WTC11 (cell line): ENCODE data around the gene APOL1. TPM values are rescaled to one million over a fixed set of nuclear protein-coding genes. Genes with fewer than 3 reads are reported as not detected.

ENCODE experiments used
- ATAC-seq: fragments of 200-7000 bp; cut with Tn5 transposase; 2 replicates; pipeline ENCODE4 v1.10.0; 2021; ENCODE audit warnings: mild to moderate bottlenecking, moderate library complexity
- CTCF ChIA-PET: fragments of 300-600 bp; sonication (Branson Sonifier 250); formaldehyde crosslinking; loops from one replicate; lab custom pipeline; 2021; ENCODE audit warnings: antibody characterized with exemption; lab: Charles Lee
- POLR2A ChIA-PET: fragments of 350-600 bp; sonication (Branson Sonifier 250); formaldehyde crosslinking; loops from one replicate; lab custom pipeline; 2021; ENCODE audit warnings: antibody characterized with exemption; lab: Charles Lee
- DNase-seq: peaks from one replicate; pipeline ENCODE4 v3.0.0; 2021; ENCODE audit warnings: low spot score
- H3K27ac Mint-ChIP-seq: 2 replicates; pipeline ENCODE4 v1.8.0; 2021; ENCODE audit warnings: mixed read lengths
- H3K27me3 Mint-ChIP-seq: 2 replicates; pipeline ENCODE4 v1.8.0; 2021; ENCODE audit warnings: low read depth, mild to moderate bottlenecking, moderate library complexity, mixed read lengths
- H3K36me3 Mint-ChIP-seq: 2 replicates; pipeline ENCODE4 v1.8.0; 2021; ENCODE audit warnings: mixed read lengths
- H3K4me1 Mint-ChIP-seq: 2 replicates; pipeline ENCODE4 v1.8.0; 2022; ENCODE audit warnings: mixed read lengths
- H3K4me3 Mint-ChIP-seq: 2 replicates; pipeline ENCODE4 v1.8.0; 2021; ENCODE audit warnings: mild to moderate bottlenecking, moderate library complexity, mixed read lengths
- H3K9me3 Mint-ChIP-seq: 2 replicates; pipeline ENCODE4 v1.8.0; 2021; ENCODE audit warnings: mixed read lengths
- CBFB ChIP-seq: sonication (generic); formaldehyde crosslinking; IDR thresholded peaks from 2 replicates; pipeline ENCODE4 v1.8.1; 2022; ENCODE audit warnings: mild to moderate bottlenecking, low read depth, missing genetic modification reagents
- FOXK1 ChIP-seq: sonication (generic); formaldehyde crosslinking; IDR thresholded peaks from 2 replicates; pipeline ENCODE4 v1.8.0; 2022; ENCODE audit warnings: mild to moderate bottlenecking, moderate library complexity, missing genetic modification reagents
- FOXP4 ChIP-seq: sonication (generic); formaldehyde crosslinking; IDR thresholded peaks from 2 replicates; pipeline ENCODE4 v1.8.0; 2022; ENCODE audit warnings: mild to moderate bottlenecking, missing genetic modification reagents
- IRF1 ChIP-seq: sonication (generic); formaldehyde crosslinking; IDR thresholded peaks from 2 replicates; pipeline ENCODE4 v1.8.0; 2023; ENCODE audit warnings: missing genetic modification reagents
- IRF2 ChIP-seq: sonication (generic); formaldehyde crosslinking; IDR thresholded peaks from 2 replicates; pipeline ENCODE4 v1.8.0; 2022; ENCODE audit warnings: low read depth, missing genetic modification reagents, borderline replicate concordance
- KAT7 ChIP-seq: sonication (generic); formaldehyde crosslinking; IDR thresholded peaks from 2 replicates; pipeline ENCODE4 v1.8.1; 2023; ENCODE audit warnings: missing genetic modification reagents, mild to moderate bottlenecking, borderline replicate concordance
- MAX ChIP-seq: sonication (generic); formaldehyde crosslinking; IDR thresholded peaks from 2 replicates; pipeline ENCODE4 v1.8.0; 2022; ENCODE audit warnings: mild to moderate bottlenecking, missing genetic modification reagents
- MXD4 ChIP-seq: fragments of 250-450 bp; sonication (Bioruptor Pico); IDR thresholded peaks from 2 replicates; pipeline ENCODE4 v1.8.0; 2021; ENCODE audit warnings: mild to moderate bottlenecking, moderate library complexity, borderline replicate concordance
- MYBL2 ChIP-seq: sonication (generic); formaldehyde crosslinking; IDR thresholded peaks from 2 replicates; pipeline ENCODE4 v1.8.1; 2023; ENCODE audit warnings: mild to moderate bottlenecking, moderate library complexity, missing genetic modification reagents
- NFYB ChIP-seq: sonication (generic); formaldehyde crosslinking; conservative IDR thresholded peaks from 2 replicates; pipeline ENCODE4 v1.8.0; 2022; ENCODE audit warnings: low read depth, missing genetic modification reagents
- NR1H2 ChIP-seq: sonication (generic); formaldehyde crosslinking; IDR thresholded peaks from 2 replicates; pipeline ENCODE4 v1.9.0; 2021; ENCODE audit warnings: mild to moderate bottlenecking, moderate library complexity, missing genetic modification reagents
- NR3C1 ChIP-seq: sonication (generic); formaldehyde crosslinking; conservative IDR thresholded peaks from 2 replicates; pipeline ENCODE4 v1.8.1; 2023; ENCODE audit warnings: low read depth, mild to moderate bottlenecking, missing genetic modification reagents
- OVOL2 ChIP-seq: fragments of 250-450 bp; sonication (Bioruptor Pico); IDR thresholded peaks from 2 replicates; pipeline ENCODE4 v1.9.0; 2021; ENCODE audit warnings: mild to moderate bottlenecking, borderline replicate concordance
- RELA ChIP-seq: sonication (generic); formaldehyde crosslinking; IDR thresholded peaks from 2 replicates; pipeline ENCODE4 v1.8.1; 2022; ENCODE audit warnings: missing genetic modification reagents, mild to moderate bottlenecking, borderline replicate concordance
- SMAD4 ChIP-seq: sonication (generic); formaldehyde crosslinking; IDR thresholded peaks from 2 replicates; pipeline ENCODE4 v1.8.0; 2022; ENCODE audit warnings: mild to moderate bottlenecking, missing genetic modification reagents
- TEAD1 ChIP-seq: sonication (generic); formaldehyde crosslinking; IDR thresholded peaks from 2 replicates; pipeline ENCODE4 v1.8.0; 2022; ENCODE audit warnings: mild to moderate bottlenecking, missing genetic modification reagents
- TEAD4 ChIP-seq: sonication (generic); formaldehyde crosslinking; IDR thresholded peaks from 2 replicates; pipeline ENCODE4 v1.8.0; 2022; ENCODE audit warnings: mild to moderate bottlenecking, missing genetic modification reagents
- ZNF121 ChIP-seq: sonication (generic); formaldehyde crosslinking; IDR thresholded peaks from 2 replicates; pipeline ENCODE4 v1.8.0; 2023; ENCODE audit warnings: missing genetic modification reagents
- ZNF138 ChIP-seq: sonication (generic); formaldehyde crosslinking; conservative IDR thresholded peaks from 2 replicates; pipeline ENCODE4 v1.8.1; 2022; ENCODE audit warnings: mild to moderate bottlenecking, moderate library complexity, missing genetic modification reagents
- ZNF317 ChIP-seq: sonication (generic); formaldehyde crosslinking; IDR thresholded peaks from 2 replicates; pipeline ENCODE4 v1.8.1; 2023; ENCODE audit warnings: low read depth, mild to moderate bottlenecking, moderate library complexity, missing genetic modification reagents, borderline replicate concordance
- ZNF396 ChIP-seq: fragments of 250-450 bp; sonication (Bioruptor Pico); IDR thresholded peaks from 2 replicates; pipeline ENCODE4 v1.8.0; 2021; ENCODE audit warnings: mild to moderate bottlenecking, moderate library complexity, borderline replicate concordance
- ZNF423 ChIP-seq: fragments of 250-450 bp; sonication (Bioruptor Pico); IDR thresholded peaks from 2 replicates; pipeline ENCODE4 v2.1.2; 2022; ENCODE audit warnings: mild to moderate bottlenecking, moderate library complexity
- ZNF671 ChIP-seq: fragments of 250-450 bp; sonication (Bioruptor Pico); IDR thresholded peaks from 2 replicates; pipeline ENCODE4 v1.8.0; 2021; ENCODE audit warnings: mild to moderate bottlenecking
- total RNA-seq: library from RNA; stranded (reverse); gene quantifications from 3 replicates; pipeline ENCODE4 v1.2.3, GENCODE V29; 2021

Gene APOL1
- total RNA-seq, 1 experiment from 2014 or later = 0.35 TPM

GRCh38 chr22:36239150-36239400, 13.9 kb upstream of the APOL1 start (continued):
- TF ChIP-seq KAT7 (CRISPR knock-in tag) (no peak), SMAD4 (CRISPR knock-in tag) (no peak), FOXP4 (CRISPR knock-in tag) (no peak), NR3C1 (CRISPR knock-in tag) (no peak), MXD4 (CRISPR knock-in tag) (no peak), CBFB (CRISPR knock-in tag) (no peak), NR1H2 (CRISPR knock-in tag) (no peak), MYBL2 (CRISPR knock-in tag) (no peak), OVOL2 (CRISPR knock-in tag) (no peak), ZNF317 (CRISPR knock-in tag) (no peak)

GRCh38 chr22:36239401-36240171, 13.3 kb upstream of the APOL1 start, which contains the start of gene APOL2:
APOL2 (minus strand) TSS chr22:36239527; CDS start chr22:36233162, 6,365 bp downstream.
- Mint-ChIP-seq H3K27me3 (peaks cover 6% of the 10 kb centered on the region; the same call in 1 of the 2 replicates), H3K36me3 (peaks cover 6% of the 10 kb centered on the region), H3K9me3 (peaks cover 21% of the 10 kb centered on the region), H3K27ac (peak within 1 kb of the TSS; percentile 98), H3K4me3 (peak within 1 kb of the TSS; percentile 87), H3K4me1 (peaks cover 21% of the 10 kb centered on the region)
- peak; percentile 99 for ATAC-seq
- POLR2A ChIA-PET = interaction anchor here (1.5 to 2.5 kb wide), 2 partner anchors 15 to 20 kb away, joined by 5 to 9 read pairs; no protein-coding TSS in a partner anchor
- TF ChIP-seq ZNF121 (CRISPR knock-in tag) = peak; percentile 38; the same call in 1 of the 2 replicates
- peak; percentile 96 for TF ChIP-seq IRF2
- TF ChIP-seq RELA = no peak
- no peak for TF ChIP-seq ZNF671 (CRISPR knock-in tag)
- TF ChIP-seq IRF1 (CRISPR knock-in tag) = peak; percentile 94
- peak; percentile 25; the same call in 1 of the 2 replicates for TF ChIP-seq TEAD4 (CRISPR knock-in tag)
- TF ChIP-seq ZNF423 (CRISPR knock-in tag) = no peak
- TF ChIP-seq FOXK1 (CRISPR knock-in tag) = peak; percentile 97
- TF ChIP-seq TEAD1 = 0 out of 2 replicates have a peak, but pooled peaks have one; percentile 32
- peak; percentile 62; the same call in 1 of the 2 replicates for TF ChIP-seq MAX (CRISPR knock-in tag)
- DNase-seq = peak; percentile 85
- CTCF ChIA-PET = interaction anchor here (0.6 to 3.2 kb wide), 30 partner anchors 8 to 271 kb away, joined by 3 to 28 read pairs (median 5); partner anchors contain the start of genes APOL4 and MYH9

DNA sequence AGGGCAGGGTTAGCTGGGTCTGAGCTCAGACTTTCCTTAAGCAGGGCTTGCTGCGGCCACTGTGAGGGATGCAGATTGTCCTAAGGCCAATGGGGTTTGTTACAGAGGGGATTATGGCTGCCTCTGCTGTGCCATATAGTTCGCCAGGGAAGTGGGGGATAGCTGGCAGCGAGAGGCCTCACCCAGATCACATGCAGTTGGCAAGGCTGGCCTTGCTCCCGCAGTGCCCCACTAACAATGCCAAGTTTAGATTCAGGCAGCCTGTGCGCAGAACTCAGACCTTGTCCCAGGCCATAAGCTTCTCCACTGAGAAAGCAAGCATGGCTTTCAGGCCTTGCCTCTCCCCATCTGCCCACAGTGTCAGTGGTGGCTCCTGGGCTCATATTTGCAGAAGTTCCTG, 8.9 kb upstream of the APOL1 start:
- TF ChIP-seq ZNF138 (CRISPR knock-in tag) = no peak
- TF ChIP-seq SMAD4 (CRISPR knock-in tag) = no peak
- no peak for TF ChIP-seq TEAD1
- TF ChIP-seq NFYB (CRISPR knock-in tag) = no peak
- TF ChIP-seq ZNF396 (CRISPR knock-in tag) = no peak
- Mint-ChIP-seq H3K4me3 (no peak overlapping the region), H3K4me1 (peaks cover 11% of the 10 kb centered on the region), H3K36me3 (peaks cover 14% of the 10 kb centered on the region), H3K27ac (no peak overlapping the region), H3K9me3 (peaks cover 34% of the 10 kb centered on the region), H3K27me3 (peaks cover 10% of the 10 kb centered on the region)
- no peak for ATAC-seq
- no peak for DNase-seq
- POLR2A ChIA-PET = interaction anchor here (0.6 kb wide), 1 partner anchor 491 kb away, joined by 5 read pairs; no protein-coding TSS in a partner anchor
- CTCF ChIA-PET = interaction anchor here (0.8 kb wide), 1 partner anchor 40 kb away, joined by 3 read pairs; no protein-coding TSS in a partner anchor
